Fibroblast of lung (primary cell): ENCODE measurements around the gene GREM2. TPM values are rescaled to one million over a fixed set of nuclear protein-coding genes. Genes with fewer than 3 reads are reported as not detected.

ENCODE experiments used
- DNase-seq, 2 donors: peaks; one replicate each; pipeline versions ENCODE4 v3.0.0 to v3.0.0-alpha.2; 2010; ENCODE audit warnings: low read depth in 2 of 2
- H2AFZ ChIP-seq: 2 replicates; pipeline ENCODE4 v1.5.1; 2012; ENCODE audit warnings: low read length, control low read depth, inconsistent platforms
- H3K27ac ChIP-seq: 2 replicates; pipeline ENCODE4 v1.5.1; 2011; ENCODE audit warnings: low read length, control low read depth; ENCODE audit not compliant: insufficient read depth
- H3K27me3 ChIP-seq: 2 replicates; pipeline ENCODE4 v1.5.1; 2011; ENCODE audit warnings: mild to moderate bottlenecking, low read length; ENCODE audit not compliant: control insufficient read depth, insufficient read depth
- H3K36me3 ChIP-seq: 2 replicates; pipeline ENCODE4 v1.5.1; 2011; ENCODE audit warnings: low read length; ENCODE audit not compliant: control insufficient read depth, insufficient read depth
- H3K4me1 ChIP-seq: 2 replicates; pipeline ENCODE4 v1.5.1; 2011; ENCODE audit warnings: low read length; ENCODE audit not compliant: control insufficient read depth, insufficient read depth; ENCODE audit errors: extremely low read depth
- H3K4me2 ChIP-seq: 2 replicates; pipeline ENCODE4 v1.5.1; 2011; ENCODE audit warnings: low read length, control low read depth; ENCODE audit not compliant: insufficient read depth; ENCODE audit errors: extremely low read depth
- H3K4me3 ChIP-seq, 4 experiments: fragments of 200-600 bp in 1 of 4; sonication (generic) in 1 of 4; replicated peaks in 1 of 4; 2 replicates each; pipeline ENCODE4 v1.5.1; 2011 to 2016; ENCODE audit warnings: low read length in 4 of 4, low read depth in 3 of 4, mild to moderate bottlenecking in 3 of 4, control low read depth in 2 of 4, inconsistent platforms in 1 of 4, mixed read lengths in 1 of 4; ENCODE audit not compliant: insufficient read depth in 1 of 4; ENCODE audit errors: control extremely low read depth in 1 of 4
- H3K79me2 ChIP-seq: 2 replicates; pipeline ENCODE4 v1.5.1; 2012; ENCODE audit warnings: mild to moderate bottlenecking, low read length, inconsistent platforms; ENCODE audit not compliant: control insufficient read depth, insufficient read depth
- H3K9ac ChIP-seq: 2 replicates; pipeline ENCODE4 v1.5.1; 2011; ENCODE audit warnings: mild to moderate bottlenecking, low read length, control low read depth; ENCODE audit not compliant: insufficient read depth
- H3K9me3 ChIP-seq: 2 replicates; pipeline ENCODE4 v1.5.1; 2012; ENCODE audit warnings: low read depth, low read length; ENCODE audit not compliant: control insufficient read depth, insufficient read depth
- H4K20me1 ChIP-seq: 2 replicates; pipeline ENCODE4 v1.5.1; 2011; ENCODE audit warnings: low read length; ENCODE audit not compliant: control insufficient read depth, insufficient read depth; ENCODE audit errors: extremely low read depth
- CTCF ChIP-seq, 2 donors: IDR thresholded peaks in 1 of 2; conservative IDR thresholded peaks in 1 of 2; 1 replicate in 1 of 2; 2 replicates in 1 of 2; pipeline ENCODE4 v1.5.1; 2011 to 2012; ENCODE audit warnings: low read length in 2 of 2, control low read depth in 1 of 2, inconsistent platforms in 1 of 2, low read depth in 1 of 2, mild to moderate bottlenecking in 1 of 2
- EZH2 ChIP-seq: IDR thresholded peaks from 2 replicates; pipeline ENCODE4 v1.5.1; 2012; ENCODE audit warnings: low read length, control low read depth, mild to moderate bottlenecking; ENCODE audit errors: missing control alignments
- polyA plus RNA-seq, 2 donors: library from polyadenylated mRNA; depleted of rRNA in 1 of 2; stranded (reverse) in 1 of 2; unstranded in 1 of 2; fragments of >200 nt; gene quantifications; 2 replicates each; pipeline ENCODE4 v1.2.1, GENCODE V29; 2011 to 2012; ENCODE audit warnings: missing spikeins in 1 of 2
- total RNA-seq: library from RNA; depleted of rRNA; stranded (reverse); fragments of >200 nt; gene quantifications from 2 replicates; pipeline ENCODE4 v1.2.1, GENCODE V29; 2014

GREM2 gene
- total and polyA plus RNA-seq, 2 donors (not counting 1 experiment from before 2014, with no cell fraction given), result 6.9 to 21.1 TPM

- H2AFZ ChIP-seq, result no peak overlapping the region
- H3K4me1 ChIP-seq, result no peaks in the 10 kb centered on the region
- H3K27ac ChIP-seq, result no peak overlapping the region
- no peaks in the 10 kb centered on the region for H3K27me3 ChIP-seq
- H3K36me3 ChIP-seq, result no peaks in the 10 kb centered on the region
- H3K4me3 ChIP-seq, result no peak overlapping the region
- H3K79me2 ChIP-seq, result no peaks in the 10 kb centered on the region
- H3K9me3 ChIP-seq, result no peaks in the 10 kb centered on the region
- no peak overlapping the region for H3K4me2 ChIP-seq
- no peak overlapping the region for H3K9ac ChIP-seq
- DNase-seq, result no peak
- H4K20me1 ChIP-seq, result no peaks in the 10 kb centered on the region
- TF ChIP-seq CTCF (conservative IDR thresholded peaks at IDR 0.05 in 1 of 2, IDR thresholded peaks at IDR 0.05 in 1 of 2; ENCODE audit: low read depth in 1 of 2, low read length in 2 of 2) (no peak), EZH2 (no peak)
Measured at GRCh38 chr1:240652961-240653409, 41.0 kb upstream of the GREM2 start.

GRCh38 chr1:240652549-240652948, 40.6 kb upstream of the GREM2 start:
- TF ChIP-seq CTCF (conservative IDR thresholded peaks at IDR 0.05 in 1 of 2, IDR thresholded peaks at IDR 0.05 in 1 of 2; ENCODE audit: low read depth in 1 of 2, low read length in 2 of 2), result no peak
- TF ChIP-seq EZH2, result no peak
- Histone ChIP-seq H3K9me3 (no peaks in the 10 kb centered on the region), H3K79me2 (no peaks in the 10 kb centered on the region), H4K20me1 (no peaks in the 10 kb centered on the region), H3K4me2 (no peak overlapping the region), H3K36me3 (no peaks in the 10 kb centered on the region), H3K4me3 (no peak overlapping the region), H2AFZ (no peak overlapping the region), H3K27me3 (no peaks in the 10 kb centered on the region), H3K9ac (no peak overlapping the region), H3K27ac (no peak overlapping the region), H3K4me1 (no peaks in the 10 kb centered on the region)
- DNase-seq, result no peak

- Histone ChIP-seq H3K9ac (no peak overlapping the region), H3K4me2 (no peak overlapping the region), H3K4me1 (no peaks in the 10 kb centered on the region), H2AFZ (no peak overlapping the region), H3K79me2 (no peaks in the 10 kb centered on the region), H3K9me3 (no peaks in the 10 kb centered on the region), H4K20me1 (no peaks in the 10 kb centered on the region), H3K27me3 (no peaks in the 10 kb centered on the region), H3K36me3 (no peaks in the 10 kb centered on the region), H3K4me3 (no peak overlapping the region), H3K27ac (no peak overlapping the region)
- DNase-seq, result no peak
- TF ChIP-seq CTCF (conservative IDR thresholded peaks at IDR 0.05 in 1 of 2, IDR thresholded peaks at IDR 0.05 in 1 of 2; ENCODE audit: low read depth in 1 of 2, low read length in 2 of 2) (no peak), EZH2 (no peak)
Measured at GRCh38 chr1:240650877-240651276, 38.9 kb upstream of the GREM2 start.
